ENCODE data around the gene NLRP6.

DNA sequence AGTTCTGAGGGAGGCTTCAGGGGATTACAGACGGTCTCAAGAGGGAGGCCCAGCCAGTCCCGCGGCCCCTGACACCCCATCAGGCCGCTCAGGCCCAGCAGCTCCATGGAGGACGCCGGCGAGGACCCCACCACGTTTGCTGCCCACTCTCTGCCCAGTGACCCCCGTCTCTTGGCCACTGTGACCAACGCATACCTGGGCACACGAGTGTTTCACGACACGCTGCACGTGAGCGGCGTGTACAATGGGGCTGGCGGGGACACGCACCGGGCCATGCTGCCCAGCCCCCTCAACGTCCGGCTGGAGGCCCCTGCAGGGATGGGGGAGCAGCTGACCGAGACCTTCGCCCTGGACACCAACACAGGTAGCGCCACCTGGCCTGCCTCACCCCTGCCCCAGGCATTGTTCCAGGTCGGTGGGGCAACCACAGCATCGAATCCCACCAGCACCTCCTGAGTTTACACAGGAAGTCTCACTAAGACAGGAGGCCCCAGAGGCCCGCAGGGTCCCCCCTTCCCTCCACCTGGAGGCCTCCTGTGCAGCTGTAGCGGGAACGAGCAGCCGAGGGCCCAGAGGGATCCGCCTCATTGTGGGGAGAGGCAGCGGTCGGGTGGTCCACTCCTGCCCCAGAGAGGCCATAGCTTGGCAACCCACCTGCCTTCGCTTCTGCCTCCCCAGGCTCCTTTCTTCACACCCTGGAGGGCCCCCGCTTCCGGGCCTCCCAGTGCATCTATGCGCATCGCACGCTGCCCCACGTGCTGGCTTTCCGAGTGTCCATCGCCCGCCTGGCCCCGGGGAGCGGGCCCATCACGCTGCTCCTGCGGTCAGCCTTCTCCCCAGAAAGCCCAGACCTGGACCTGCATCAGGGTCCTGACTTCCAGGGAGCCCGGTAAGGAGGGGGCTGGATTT lies 11.8 kb downstream of the NLRP6 start:
- TF ChIP-seq EZH2 (IDR thresholded peaks at IDR 0.05; ENCODE audit: borderline replicate concordance) (no peak), EZH2phosphoT487 (IDR thresholded peaks at IDR 0.05; ENCODE audit: low read depth, severe bottlenecking, unreplicated experiment) (no peak)
- TF ChIP-seq, protein P1, sequence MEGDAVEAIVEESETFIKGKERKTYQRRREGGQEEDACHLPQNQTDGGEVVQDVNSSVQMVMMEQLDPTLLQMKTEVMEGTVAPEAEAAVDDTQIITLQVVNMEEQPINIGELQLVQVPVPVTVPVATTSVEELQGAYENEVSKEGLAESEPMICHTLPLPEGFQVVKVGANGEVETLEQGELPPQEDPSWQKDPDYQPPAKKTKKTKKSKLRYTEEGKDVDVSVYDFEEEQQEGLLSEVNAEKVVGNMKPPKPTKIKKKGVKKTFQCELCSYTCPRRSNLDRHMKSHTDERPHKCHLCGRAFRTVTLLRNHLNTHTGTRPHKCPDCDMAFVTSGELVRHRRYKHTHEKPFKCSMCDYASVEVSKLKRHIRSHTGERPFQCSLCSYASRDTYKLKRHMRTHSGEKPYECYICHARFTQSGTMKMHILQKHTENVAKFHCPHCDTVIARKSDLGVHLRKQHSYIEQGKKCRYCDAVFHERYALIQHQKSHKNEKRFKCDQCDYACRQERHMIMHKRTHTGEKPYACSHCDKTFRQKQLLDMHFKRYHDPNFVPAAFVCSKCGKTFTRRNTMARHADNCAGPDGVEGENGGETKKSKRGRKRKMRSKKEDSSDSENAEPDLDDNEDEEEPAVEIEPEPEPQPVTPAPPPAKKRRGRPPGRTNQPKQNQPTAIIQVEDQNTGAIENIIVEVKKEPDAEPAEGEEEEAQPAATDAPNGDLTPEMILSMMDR (IDR thresholded peaks at IDR 0.05; ENCODE audit: poor library complexity): no peak

Measured in hepatocyte (in vitro differentiated cells).